B cell (primary cell): Measurements from ENCODE around the gene JADE3. TPM values are rescaled to one million over a fixed set of nuclear protein-coding genes. Genes with fewer than 3 reads are reported as not detected.

Experiments
- ATAC-seq: fragments of 200-7000 bp; cut with Tn5 transposase; one replicate; pipeline ENCODE4 v1.10.0; 2021; ENCODE audit warnings: low read depth, mild to moderate bottlenecking, moderate number of reproducible peaks, moderate library complexity
- CTCF ChIA-PET: fragments of 350-600 bp; sonication (Branson Sonifier 250); formaldehyde crosslinking; loops from one replicate; lab custom pipeline; 2021; ENCODE audit warnings: antibody characterized with exemption, inconsistent platforms; lab: Charles Lee
- POLR2A ChIA-PET: fragments of 350-600 bp; sonication (Branson Sonifier 250); formaldehyde crosslinking; loops from one replicate; lab custom pipeline; 2021; ENCODE audit warnings: antibody characterized with exemption; lab: Charles Lee
- DNase-seq: peaks from one replicate; pipeline ENCODE4 v3.0.0; 2013
- H2AFZ ChIP-seq: 2 replicates; pipeline ENCODE4 v1.6.1; 2012; ENCODE audit warnings: mild to moderate bottlenecking, low read depth, low read length; ENCODE audit not compliant: insufficient read depth, poor library complexity, severe bottlenecking
- H3K27ac ChIP-seq, 2 donors: 1 replicate in 1 of 2; 2 replicates in 1 of 2; pipeline ENCODE4 v1.5.1; 2012 to 2013; ENCODE audit warnings: low read length in 2 of 2, mild to moderate bottlenecking in 2 of 2, moderate library complexity in 1 of 2
- H3K27me3 ChIP-seq, 4 experiments: fragments of 200-600 bp in 1 of 4; sonication (generic) in 1 of 4; replicated peaks in 1 of 4; 1 replicate in 2 of 4; 2 replicates in 2 of 4; pipeline versions ENCODE4 v1.6.1 to v1.7.0; 2013 to 2016; ENCODE audit warnings: low read length in 3 of 4, mild to moderate bottlenecking in 2 of 4, mixed read lengths in 1 of 4, moderate library complexity in 1 of 4; ENCODE audit not compliant: insufficient read depth in 4 of 4, control insufficient read depth in 3 of 4; ENCODE audit errors: control extremely low read depth in 1 of 4
- H3K36me3 ChIP-seq, 2 experiments: replicated peaks in 1 of 2; 1 replicate in 1 of 2; 2 replicates in 1 of 2; pipeline versions ENCODE4 v1.6.1 to v1.7.1; 2013; ENCODE audit warnings: low read length in 1 of 2; ENCODE audit not compliant: insufficient read depth in 2 of 2, control insufficient read depth in 1 of 2; ENCODE audit errors: control extremely low read depth in 1 of 2, extremely low read depth in 1 of 2
- H3K4me1 ChIP-seq, 2 donors: fragments of 200-600 bp in 1 of 2; sonication (generic) in 1 of 2; 1 replicate in 1 of 2; 2 replicates in 1 of 2; pipeline versions ENCODE4 v1.5.1 to v1.6.1; 2013 to 2017; ENCODE audit warnings: low read length in 2 of 2; ENCODE audit not compliant: control insufficient read depth in 2 of 2, insufficient read depth in 2 of 2
- H3K4me2 ChIP-seq: replicated peaks from 2 replicates; pipeline ENCODE3; 2012; ENCODE audit warnings: mild to moderate bottlenecking, low read depth, low read length; ENCODE audit not compliant: poor library complexity, severe bottlenecking
- H3K4me3 ChIP-seq, 5 experiments: fragments of 200-600 bp in 1 of 5; sonication (generic) in 1 of 5; 1 replicate in 3 of 5; 2 replicates in 2 of 5; pipeline versions ENCODE4 v1.5.1 to v1.7.0; 2011 to 2016; ENCODE audit warnings: low read length in 4 of 5, mild to moderate bottlenecking in 4 of 5, low read depth in 2 of 5, control low read depth in 1 of 5, moderate library complexity in 1 of 5; ENCODE audit not compliant: insufficient read depth in 1 of 5; ENCODE audit errors: control extremely low read depth in 1 of 5, extremely low read depth in 1 of 5
- H3K79me2 ChIP-seq: fragments of 200-600 bp; sonication (generic); one replicate; pipeline ENCODE4 v1.6.0; 2016; ENCODE audit warnings: low read length; ENCODE audit not compliant: control insufficient read depth, insufficient read depth
- H3K9ac ChIP-seq: fragments of 200-600 bp; sonication (generic); 2 replicates; pipeline ENCODE4 v1.6.1; 2017; ENCODE audit warnings: mild to moderate bottlenecking, low read length, moderate library complexity
- H3K9me3 ChIP-seq, 3 donors: one replicate each; pipeline versions ENCODE4 v1.6.1 to v1.7.1; 2013; ENCODE audit warnings: low read length in 2 of 3; ENCODE audit not compliant: control insufficient read depth in 2 of 3, insufficient read depth in 1 of 3; ENCODE audit errors: control extremely low read depth in 1 of 3
- H4K20me1 ChIP-seq: 2 replicates; pipeline ENCODE4 v1.6.0; 2012; ENCODE audit warnings: mild to moderate bottlenecking, low read length; ENCODE audit not compliant: insufficient read depth, control insufficient read depth, poor library complexity, severe bottlenecking
- H3K27ac Mint-ChIP-seq: one replicate; pipeline ENCODE4 v1.8.0; 2021; ENCODE audit warnings: mixed read lengths
- H3K27me3 Mint-ChIP-seq: one replicate; pipeline ENCODE4 v1.8.0; 2021; ENCODE audit warnings: mixed read lengths
- H3K4me1 Mint-ChIP-seq: one replicate; pipeline ENCODE4 v1.8.0; 2021; ENCODE audit warnings: mixed read lengths
- H3K4me3 Mint-ChIP-seq: one replicate; pipeline ENCODE4 v1.8.0; 2021; ENCODE audit warnings: mixed read lengths
- H3K9me3 Mint-ChIP-seq: one replicate; pipeline ENCODE4 v1.8.0; 2022; ENCODE audit warnings: mixed read lengths; ENCODE audit not compliant: insufficient read depth
- CTCF ChIP-seq: fragments of 200-600 bp; IDR thresholded peaks from one replicate; pipeline ENCODE4 v1.8.0; 2022; ENCODE audit warnings: antibody characterized with exemption, mild to moderate bottlenecking
- EZH2 ChIP-seq: IDR thresholded peaks from 2 replicates; pipeline ENCODE4 v1.6.1; 2012; ENCODE audit warnings: borderline replicate concordance, low read depth, mild to moderate bottlenecking, moderate library complexity, low read length; ENCODE audit not compliant: insufficient read depth, poor library complexity, severe bottlenecking
- WGBS: methylation state at CpG from one replicate; pipeline ENCODE4 v1.1.5; 2013; ENCODE audit warnings: missing lambda C conversion rate; ENCODE audit not compliant: insufficient coverage; 5-methylcytosine and 5-hydroxymethylcytosine counted together
- intact Hi-C: fragments of 100-400 bp; cut with micrococcal nuclease; formaldehyde crosslinking; loops from one replicate; pipeline ENCODE4 v1.10.0; 2022
- polyA plus RNA-seq: library from polyadenylated mRNA; depleted of rRNA; stranded (reverse); fragments of >200 nt; gene quantifications from 2 replicates; pipeline ENCODE4 v1.2.3, GENCODE V29; 2012
- total RNA-seq, 2 donors: library from RNA; stranded (reverse); fragments of 120-200 nt in 1 of 2; gene quantifications; 1 replicate in 1 of 2; 2 replicates in 1 of 2; pipeline versions ENCODE4 v1.2.3 to v1.2.4, GENCODE V29; 2013 to 2022

Gene JADE3
- total and polyA plus RNA-seq, 2 donors (not counting 1 experiment from before 2014, with no cell fraction given), result 3.6 to 23.4 TPM

DNA sequence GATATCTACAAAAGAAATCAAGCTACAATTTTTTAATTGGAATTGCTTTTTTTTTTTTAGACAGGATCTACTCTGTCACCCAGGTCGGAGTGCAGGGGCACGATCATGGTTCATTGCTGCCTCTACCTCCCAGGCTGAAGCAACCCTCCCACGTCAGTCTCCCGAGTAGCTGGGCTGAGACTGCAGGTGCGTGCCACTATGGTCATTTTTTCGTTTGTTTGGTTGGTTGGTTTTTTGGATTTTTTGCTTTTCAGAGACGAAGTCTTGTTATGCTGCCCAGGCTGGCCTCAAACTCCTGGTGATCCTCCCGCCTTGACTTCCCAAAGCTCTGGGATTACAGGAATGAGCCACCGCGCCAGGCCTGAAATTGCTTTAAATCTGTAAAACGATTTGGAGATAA, 181.6 kb downstream of the JADE3 start:
- H3K27me3 Mint-ChIP-seq, result no peaks in the 10 kb centered on the region
- intact Hi-C loops, result loop anchor here (1.0 to 2.0 kb wide), 2 partner anchors 191 to 291 kb away; no protein-coding TSS in a partner anchor
- POLR2A ChIA-PET, result no interaction called here

DNA sequence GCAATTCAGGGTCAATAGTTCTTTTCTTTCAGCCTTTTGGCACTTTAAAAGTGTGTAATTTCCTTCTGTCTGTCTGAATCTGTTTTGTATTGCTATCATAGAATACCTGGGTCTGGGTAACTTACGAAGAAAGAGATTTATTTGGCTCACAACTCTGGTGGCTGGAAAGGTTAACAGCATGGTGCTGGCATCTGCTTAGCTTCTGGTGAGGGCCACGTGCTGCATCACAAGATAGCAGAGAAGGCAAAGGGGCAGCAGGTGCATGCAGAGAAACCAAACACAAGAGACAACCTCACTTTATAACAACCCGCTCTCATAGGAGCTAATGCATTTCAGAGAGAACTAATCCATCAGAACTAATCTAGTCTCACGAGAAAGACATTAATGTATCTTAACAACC, 184.8 kb downstream of the JADE3 start:
- intact Hi-C loops, result no loop called here
- no peaks in the 10 kb centered on the region for H3K9me3 Mint-ChIP-seq

More for the DNA sequence above, 181.6 kb downstream of the JADE3 start:
- no peak for ATAC-seq
- Histone ChIP-seq H4K20me1 (no peaks in the 10 kb centered on the region), H3K4me2 (no peak overlapping the region), H3K4me3 (no peak overlapping the region), H3K36me3 (no peaks in the 10 kb centered on the region), H3K27me3 (no peaks in the 10 kb centered on the region), H3K27ac (no peak overlapping the region), H3K4me1 (no peaks in the 10 kb centered on the region), H3K79me2 (no peaks in the 10 kb centered on the region), H3K9me3 (no peaks in the 10 kb centered on the region), H2AFZ (no peak overlapping the region), H3K9ac (no peak overlapping the region)
- no peak overlapping the region for H3K4me3 Mint-ChIP-seq
- no peaks in the 10 kb centered on the region for H3K9me3 Mint-ChIP-seq
- CTCF ChIA-PET, result interaction anchor here (0.5 to 2.8 kb wide), 13 partner anchors 12 to 713 kb away, joined by 3 to 13 read pairs (median 3); no protein-coding TSS in a partner anchor
- DNase-seq, result no peak
- no peak overlapping the region for H3K27ac Mint-ChIP-seq
- TF ChIP-seq CTCF (no peak), EZH2 (no peak)
- WGBS, result no CpG with 5 or more reads among the region's 11 CpGs
- H3K4me1 Mint-ChIP-seq, result no peaks in the 10 kb centered on the region

More for the DNA sequence above, 184.8 kb downstream of the JADE3 start:
- ATAC-seq (no peak), DNase-seq (no peak)
- no peak overlapping the region for H2AFZ ChIP-seq
- no peaks in the 10 kb centered on the region for H3K4me1 Mint-ChIP-seq
- H3K9ac ChIP-seq, result no peak overlapping the region
- no peak overlapping the region for H3K4me2 ChIP-seq
- no peaks in the 10 kb centered on the region for H3K36me3 ChIP-seq
- H3K4me3 ChIP-seq, result no peak overlapping the region
- no peaks in the 10 kb centered on the region for H3K79me2 ChIP-seq
- no peak overlapping the region for H3K27ac Mint-ChIP-seq
- no peaks in the 10 kb centered on the region for H3K9me3 ChIP-seq
- no peaks in the 10 kb centered on the region for H3K27me3 ChIP-seq
- H3K27ac ChIP-seq, result no peak overlapping the region
- H3K4me1 ChIP-seq, result no peaks in the 10 kb centered on the region
- WGBS, result 80% methylated on average over 1 of the region's 4 CpGs
- ChIA-PET POLR2A (no interaction called here), CTCF (no interaction called here)
- H3K4me3 Mint-ChIP-seq, result no peak overlapping the region
- H3K27me3 Mint-ChIP-seq, result no peaks in the 10 kb centered on the region
- no peak for TF ChIP-seq CTCF
- no peak for TF ChIP-seq EZH2
- no peaks in the 10 kb centered on the region for H4K20me1 ChIP-seq
